Colonic mucosa (tissue), 4 donors: ENCODE data around the gene KRTAP12-2. TPM values are rescaled to one million over a fixed set of nuclear protein-coding genes. Genes with fewer than 3 reads are reported as not detected.
"Not testable (repeated sequence)": the region's sequence is repeated elsewhere in the genome, so short reads cannot be mapped to it uniquely, and the experiment has no call there.

Source experiments
- DNase-seq: peaks from one replicate; pipeline ENCODE4 v3.0.0-alpha.2; 2020
- H3K27ac ChIP-seq: fragments of 200-600 bp; one replicate; pipeline ENCODE4 v1.8.0; 2021
- H3K27me3 ChIP-seq: fragments of 200-600 bp; one replicate; pipeline ENCODE4 v1.8.0; 2021
- H3K36me3 ChIP-seq: fragments of 200-600 bp; one replicate; pipeline ENCODE4 v1.8.0; 2021
- H3K4me1 ChIP-seq: fragments of 200-600 bp; one replicate; pipeline ENCODE4 v1.8.0; 2021; ENCODE audit warnings: mild to moderate bottlenecking
- H3K4me3 ChIP-seq: fragments of 200-600 bp; one replicate; pipeline ENCODE4 v1.8.0; 2021
- H3K9ac ChIP-seq, 2 donors: one replicate each; pipeline ENCODE4 v1.7.0; 2013; ENCODE audit warnings: control low read depth in 2 of 2, low read depth in 2 of 2, low read length in 2 of 2
- H3K9me3 ChIP-seq: fragments of 200-600 bp; one replicate; pipeline ENCODE4 v1.8.0; 2021
- intact Hi-C: fragments of 100-400 bp; cut with DNase I; formaldehyde crosslinking; loops from one replicate; pipeline ENCODE4 v1.14.1; 2022
- total RNA-seq, 2 donors: library from RNA; stranded (reverse); fragmentation: NEBNext Ultra II Directional in 1 of 2; extraction: Animal tissue kit (Norgen Biotek cat#: 25700) in 1 of 2; gene quantifications; one replicate each; pipeline ENCODE4 v1.2.1, GENCODE V29; 2021
- TF ChIP-seq, protein P1 (sequence below): fragments of 200-600 bp; IDR thresholded peaks from one replicate; pipeline ENCODE4 v1.8.0; 2022; ENCODE audit warnings: antibody characterized with exemption, mild to moderate bottlenecking
- donor health status: healthy.
- donor health status: DM: no; HTN: no; CAD: no.
- donor health status: DM: no; HTN: no; CAD: no.

Gene KRTAP12-2
- total RNA-seq, 2 donors from 2014 or later, result not detected

DNA sequence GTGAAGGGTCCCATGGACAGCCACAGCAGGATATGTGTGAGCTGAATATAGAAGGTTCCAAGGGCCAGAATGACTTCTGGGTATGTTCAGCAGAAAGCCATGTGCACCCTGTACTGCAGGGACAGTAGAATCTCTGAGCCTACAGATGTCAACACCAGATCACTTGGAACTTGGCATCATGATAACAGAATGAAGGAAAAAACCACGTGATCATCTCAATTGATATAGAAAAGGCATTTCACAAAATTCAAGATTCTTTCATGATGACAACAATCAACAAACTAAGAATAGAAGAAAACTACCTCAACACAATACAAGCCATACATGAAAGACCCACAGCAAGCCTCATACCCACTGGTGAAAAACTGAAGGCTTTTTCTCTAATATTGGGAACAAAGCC, 885 bp upstream of the KRTAP12-2 start:
- intact Hi-C loops, result no loop called here
- H3K4me1 ChIP-seq, result no peaks in the 10 kb centered on the region
- H3K9ac ChIP-seq, result no peak overlapping the region
- TF ChIP-seq, protein P1, sequence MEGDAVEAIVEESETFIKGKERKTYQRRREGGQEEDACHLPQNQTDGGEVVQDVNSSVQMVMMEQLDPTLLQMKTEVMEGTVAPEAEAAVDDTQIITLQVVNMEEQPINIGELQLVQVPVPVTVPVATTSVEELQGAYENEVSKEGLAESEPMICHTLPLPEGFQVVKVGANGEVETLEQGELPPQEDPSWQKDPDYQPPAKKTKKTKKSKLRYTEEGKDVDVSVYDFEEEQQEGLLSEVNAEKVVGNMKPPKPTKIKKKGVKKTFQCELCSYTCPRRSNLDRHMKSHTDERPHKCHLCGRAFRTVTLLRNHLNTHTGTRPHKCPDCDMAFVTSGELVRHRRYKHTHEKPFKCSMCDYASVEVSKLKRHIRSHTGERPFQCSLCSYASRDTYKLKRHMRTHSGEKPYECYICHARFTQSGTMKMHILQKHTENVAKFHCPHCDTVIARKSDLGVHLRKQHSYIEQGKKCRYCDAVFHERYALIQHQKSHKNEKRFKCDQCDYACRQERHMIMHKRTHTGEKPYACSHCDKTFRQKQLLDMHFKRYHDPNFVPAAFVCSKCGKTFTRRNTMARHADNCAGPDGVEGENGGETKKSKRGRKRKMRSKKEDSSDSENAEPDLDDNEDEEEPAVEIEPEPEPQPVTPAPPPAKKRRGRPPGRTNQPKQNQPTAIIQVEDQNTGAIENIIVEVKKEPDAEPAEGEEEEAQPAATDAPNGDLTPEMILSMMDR, result no peak
- H3K27me3 ChIP-seq, result no peaks in the 10 kb centered on the region
- no peak overlapping the region for H3K27ac ChIP-seq
- H3K36me3 ChIP-seq, result no peaks in the 10 kb centered on the region
- no peak overlapping the region for H3K4me3 ChIP-seq
- DNase-seq, result no peak
- H3K9me3 ChIP-seq, result no peaks in the 10 kb centered on the region

DNA sequence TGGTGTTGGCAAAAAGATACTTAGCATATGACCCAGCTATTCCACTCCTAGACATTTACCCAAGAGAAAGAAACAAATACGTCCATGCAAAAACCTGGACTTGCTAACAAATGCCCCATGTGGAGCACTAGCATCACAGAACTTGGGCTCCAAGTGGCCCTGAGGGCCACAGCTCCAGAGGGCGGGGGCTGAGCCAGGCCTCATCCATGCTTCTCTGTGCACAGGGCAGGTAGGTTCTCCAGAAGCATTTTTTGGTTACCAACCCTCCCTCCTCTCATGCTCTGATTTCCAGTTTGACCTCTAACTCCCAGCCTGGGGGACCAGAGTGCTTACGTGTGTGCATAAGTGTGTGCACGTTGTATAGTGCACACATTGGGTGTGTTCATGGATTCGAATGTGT, 2.0 kb downstream of the KRTAP12-2 start:
- DNase-seq, result no peak
- Histone ChIP-seq H3K4me1 (no peaks in the 10 kb centered on the region), H3K36me3 (no peaks in the 10 kb centered on the region), H3K27me3 (no peaks in the 10 kb centered on the region), H3K27ac (no peak overlapping the region), H3K4me3 (no peak overlapping the region), H3K9ac (no peak overlapping the region), H3K9me3 (no peaks in the 10 kb centered on the region)
- intact Hi-C loops, result no loop called here
- TF ChIP-seq, protein P1, result no peak

DNA sequence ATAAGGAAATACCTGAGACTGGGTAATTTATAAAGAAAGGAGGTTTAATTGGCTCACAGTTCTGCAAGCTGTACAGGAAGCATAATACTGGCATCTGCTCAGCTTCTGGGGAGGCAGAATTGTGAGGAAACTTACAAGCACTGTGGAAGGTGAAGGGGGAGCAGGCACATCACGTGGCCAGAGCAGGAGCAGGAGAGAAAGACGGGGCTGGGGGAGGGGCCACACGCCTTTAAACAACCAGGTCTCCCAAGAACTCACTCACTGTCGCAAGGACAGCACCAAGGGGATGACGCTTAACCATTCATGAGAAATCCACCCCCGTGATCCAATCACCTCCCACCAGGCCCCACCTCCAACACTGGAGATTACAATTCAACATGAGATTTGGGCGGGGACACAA, 5.2 kb downstream of the KRTAP12-2 start:
- H3K4me3 ChIP-seq, H3K27ac ChIP-seq, H3K36me3 ChIP-seq, H3K9ac ChIP-seq, H3K9me3 ChIP-seq, intact Hi-C loops, H3K27me3 ChIP-seq, H3K4me1 ChIP-seq, DNase-seq: not testable (repeated sequence)

DNA sequence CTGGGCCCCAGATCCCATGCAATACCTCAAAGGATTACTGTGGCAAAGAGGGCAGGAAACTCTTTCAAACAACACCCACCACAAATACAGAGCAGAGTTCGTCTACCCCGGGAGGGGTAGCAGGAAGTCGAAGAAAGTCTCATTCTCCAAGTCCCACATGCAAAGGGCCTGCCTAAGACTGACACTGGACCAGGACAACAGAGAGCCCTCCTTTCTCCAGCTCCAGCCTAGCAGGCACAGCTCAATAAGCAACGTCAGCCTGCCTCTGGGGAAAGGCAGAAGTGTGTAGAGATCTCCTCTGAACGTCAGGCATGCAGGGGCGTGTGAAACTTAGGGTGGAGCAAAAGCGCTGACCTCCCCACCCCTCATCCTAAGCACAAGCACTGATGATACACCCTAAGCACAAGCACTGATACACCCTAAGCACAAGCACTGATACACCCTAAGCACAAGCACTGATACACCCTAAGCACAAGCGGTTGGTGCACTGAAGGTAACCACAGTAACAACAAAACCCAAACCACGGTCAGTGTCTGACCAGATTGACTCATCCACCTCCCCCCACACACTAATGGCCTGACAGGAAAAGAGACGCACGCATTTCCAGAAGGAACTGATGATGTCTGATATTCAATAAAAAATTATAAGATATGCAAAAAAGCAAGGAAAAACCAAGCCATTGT, 7.7 kb downstream of the KRTAP12-2 start:
- Histone ChIP-seq H3K4me3 (no peak overlapping the region), H3K27me3 (no peaks in the 10 kb centered on the region), H3K9ac (no peak overlapping the region), H3K9me3 (no peaks in the 10 kb centered on the region), H3K27ac (no peak overlapping the region), H3K36me3 (no peaks in the 10 kb centered on the region), H3K4me1 (no peaks in the 10 kb centered on the region)
- TF ChIP-seq, protein P1, result no peak
- DNase-seq, result no peak
- intact Hi-C loops, result no loop called here

DNA sequence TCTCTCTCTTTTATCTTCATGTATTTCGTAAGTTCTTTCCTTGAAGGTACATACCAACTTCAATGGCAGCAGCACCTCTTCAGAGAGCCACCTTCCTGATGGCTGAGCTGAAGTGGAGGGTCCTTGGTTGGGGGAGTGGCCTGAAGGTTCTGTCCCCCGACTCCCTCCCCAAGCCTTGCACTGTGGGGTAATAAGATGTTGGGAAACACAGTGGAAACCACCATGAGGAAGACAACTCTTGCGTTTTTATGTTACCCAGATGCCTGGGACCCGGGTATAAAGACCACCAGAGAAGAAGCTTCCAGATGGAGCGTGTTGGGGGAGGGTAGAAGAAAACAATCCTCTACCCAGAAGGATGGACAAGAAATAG, 8.2 kb downstream of the KRTAP12-2 start:
- no peak for DNase-seq
- Histone ChIP-seq H3K27ac (no peak overlapping the region), H3K9ac (no peak overlapping the region), H3K9me3 (no peaks in the 10 kb centered on the region), H3K36me3 (no peaks in the 10 kb centered on the region), H3K4me1 (no peaks in the 10 kb centered on the region), H3K27me3 (no peaks in the 10 kb centered on the region), H3K4me3 (no peak overlapping the region)
- TF ChIP-seq, protein P1, result no peak
- intact Hi-C loops, result no loop called here

DNA sequence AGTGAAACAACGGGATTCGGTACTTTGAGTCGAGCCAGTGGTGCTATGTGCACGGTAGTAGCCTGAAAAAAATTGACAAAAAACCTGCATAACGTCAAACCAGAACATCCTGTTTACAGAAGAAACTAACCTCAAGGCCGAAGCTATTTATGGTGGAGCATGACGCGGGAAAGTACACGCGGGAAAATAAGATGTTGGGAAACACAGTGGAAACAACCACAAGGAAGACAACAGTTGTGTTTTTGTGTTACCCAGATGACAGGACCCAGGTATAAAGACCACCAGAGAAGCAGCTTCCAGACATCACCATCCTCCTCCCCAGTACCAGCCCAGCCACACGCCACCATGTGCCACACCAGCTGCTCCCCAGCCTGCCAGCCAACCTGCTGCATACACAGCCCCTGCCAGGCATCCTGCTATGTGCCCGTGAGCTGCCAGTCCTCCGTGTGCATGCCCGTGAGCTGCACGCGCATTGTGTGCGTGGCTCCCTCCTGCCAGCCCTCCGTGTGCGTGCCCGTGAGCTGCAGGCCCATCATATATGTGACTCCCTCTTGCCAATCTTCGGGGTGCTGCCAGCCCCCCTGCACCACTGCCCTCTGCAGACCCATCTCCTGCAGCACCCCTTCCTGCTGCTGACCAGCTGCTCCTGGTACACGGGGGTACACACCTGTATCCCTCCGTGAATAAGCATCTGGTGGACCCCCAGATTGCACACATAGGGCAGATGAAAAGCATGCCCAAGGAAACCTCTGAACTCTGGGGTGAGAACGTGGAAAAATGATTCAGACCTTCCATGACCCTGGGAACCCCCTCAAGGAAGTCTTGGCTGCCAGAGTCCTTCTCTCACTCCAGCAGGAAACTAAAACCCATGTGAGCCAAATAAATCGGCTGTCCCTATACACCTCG, 8.8 kb downstream of the KRTAP12-2 start, which contains the start of gene KRTAP12-3:
KRTAP12-3 (plus strand) TSS at position 298 of the 906 bp plus-strand sequence; CDS start at position 346, 48 bp downstream.
- Histone ChIP-seq H3K9me3 (no peaks in the 10 kb centered on the region), H3K9ac (no peak within 1 kb of the TSS), H3K36me3 (no peaks in the 10 kb centered on the region), H3K27ac (no peak within 1 kb of the TSS), H3K27me3 (no peaks in the 10 kb centered on the region), H3K4me3 (no peak within 1 kb of the TSS), H3K4me1 (no peaks in the 10 kb centered on the region)
- intact Hi-C loops, result no loop called here
- TF ChIP-seq, protein P1, result no peak
- no peak for DNase-seq
